Measurements from ENCODE around the gene PLB1.

Gene PLB1

DNA sequence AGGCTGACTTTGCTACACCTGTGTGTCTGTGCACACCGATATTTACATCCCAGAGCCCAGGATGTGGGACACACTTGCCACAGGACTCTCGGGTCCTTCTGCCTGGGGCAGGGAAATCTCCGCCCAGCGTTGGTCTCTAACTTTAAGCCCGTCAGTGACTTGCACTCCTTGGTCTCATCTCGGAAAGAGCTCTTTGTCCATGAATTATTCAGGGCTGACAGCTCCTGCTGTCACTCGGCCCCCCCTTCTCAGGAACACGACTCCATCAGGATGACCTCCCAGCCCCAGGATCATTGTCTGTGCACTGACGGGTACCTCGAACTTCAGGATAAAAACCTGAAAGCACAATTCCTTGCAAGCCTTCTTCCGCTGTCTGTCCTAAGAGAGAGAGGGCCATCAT, 26.6 kb downstream of the PLB1 start:
- Histone ChIP-seq H3K4me3 (ENCODE audit: low read length, poor library complexity, severe bottlenecking) (no peak overlapping the region), H3K36me3 (ENCODE audit: insufficient read depth, low read length) (no peaks in the 10 kb centered on the region), H2AFZ (ENCODE audit: low read length) (no peak overlapping the region), H3K79me2 (ENCODE audit: insufficient read depth, low read length) (no peaks in the 10 kb centered on the region), H3F3A (ENCODE audit: low read depth) (no peaks in the 10 kb centered on the region), H3K4me1 (ENCODE audit: insufficient read depth, low read length, poor library complexity, severe bottlenecking) (no peaks in the 10 kb centered on the region), H3K9ac (ENCODE audit: low read depth, low read length, poor library complexity, severe bottlenecking) (no peak overlapping the region), H3K27me3 (ENCODE audit: insufficient read depth, low read length, poor library complexity, severe bottlenecking) (peaks cover 3% of the 10 kb centered on the region), H4K20me1 (ENCODE audit: insufficient read depth, low read length, poor library complexity, severe bottlenecking) (no peaks in the 10 kb centered on the region), H3K4me2 (ENCODE audit: low read depth, low read length, poor library complexity, severe bottlenecking) (no peak overlapping the region), H3K9me2 (replicated peaks; ENCODE audit: low read depth, low read length) (no peaks in the 10 kb centered on the region), H3K9me3 (ENCODE audit: insufficient read depth, low read depth, low read length) (no peaks in the 10 kb centered on the region)
- TF ChIP-seq CTCF (conservative IDR thresholded peaks at IDR 0.05; ENCODE audit: low read length) (no peak), EZH2phosphoT487 (IDR thresholded peaks at IDR 0.05; ENCODE audit: borderline replicate concordance) (no peak)

- no peak for TF ChIP-seq EZH2phosphoT487 (IDR thresholded peaks at IDR 0.05; ENCODE audit: borderline replicate concordance)
- H3K4me3 ChIP-seq (ENCODE audit: low read length, poor library complexity, severe bottlenecking): no peak overlapping the region
- no peak overlapping the region for H3K9ac ChIP-seq (ENCODE audit: low read depth, low read length, poor library complexity, severe bottlenecking)
- H2AFZ ChIP-seq (ENCODE audit: low read length): no peak overlapping the region
- H3K27me3 ChIP-seq (ENCODE audit: insufficient read depth, low read length, poor library complexity, severe bottlenecking): peaks cover 3% of the 10 kb centered on the region
- no peaks in the 10 kb centered on the region for H3K9me3 ChIP-seq (ENCODE audit: insufficient read depth, low read depth, low read length)
- no peaks in the 10 kb centered on the region for H3K4me1 ChIP-seq (ENCODE audit: insufficient read depth, low read length, poor library complexity, severe bottlenecking)
- no peaks in the 10 kb centered on the region for H3K79me2 ChIP-seq (ENCODE audit: insufficient read depth, low read length)
- no peaks in the 10 kb centered on the region for H4K20me1 ChIP-seq (ENCODE audit: insufficient read depth, low read length, poor library complexity, severe bottlenecking)
- H3K9me2 ChIP-seq (replicated peaks; ENCODE audit: low read depth, low read length): no peaks in the 10 kb centered on the region
- no peaks in the 10 kb centered on the region for H3K36me3 ChIP-seq (ENCODE audit: insufficient read depth, low read length)
- no peaks in the 10 kb centered on the region for H3F3A ChIP-seq (ENCODE audit: low read depth)
- no peak overlapping the region for H3K4me2 ChIP-seq (ENCODE audit: low read depth, low read length, poor library complexity, severe bottlenecking)
These were observed 28.0 kb downstream of the PLB1 start for GRCh38 chr2:28523902-28524301.

DNA sequence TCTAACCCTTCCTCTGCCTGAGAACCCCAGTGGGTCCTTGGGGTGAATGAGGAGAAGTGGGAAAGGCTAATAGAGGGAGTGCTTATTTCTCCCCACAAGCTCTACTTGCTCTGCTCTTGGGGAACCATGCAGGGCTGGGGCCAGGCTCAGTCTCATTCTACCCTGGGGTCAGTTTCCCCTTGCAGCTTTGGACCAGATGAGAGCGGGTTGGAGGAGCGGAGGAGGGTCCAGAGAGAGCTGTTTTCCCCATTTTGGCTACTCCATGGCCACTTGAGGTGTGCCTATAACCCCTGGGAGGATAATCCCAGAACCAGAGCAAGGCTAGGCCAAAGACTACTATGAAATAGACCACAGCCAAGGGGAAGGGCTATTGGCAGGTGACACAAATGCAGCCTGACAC, 29.6 kb downstream of the PLB1 start:
- Histone ChIP-seq H3K4me2 (ENCODE audit: low read depth, low read length, poor library complexity, severe bottlenecking) (no peak overlapping the region), H3K27me3 (ENCODE audit: insufficient read depth, low read length, poor library complexity, severe bottlenecking) (peaks cover 3% of the 10 kb centered on the region), H3K9me3 (ENCODE audit: insufficient read depth, low read depth, low read length) (no peaks in the 10 kb centered on the region), H4K20me1 (ENCODE audit: insufficient read depth, low read length, poor library complexity, severe bottlenecking) (no peaks in the 10 kb centered on the region), H3K4me3 (ENCODE audit: low read length, poor library complexity, severe bottlenecking) (no peak overlapping the region), H3F3A (ENCODE audit: low read depth) (no peaks in the 10 kb centered on the region), H3K9ac (ENCODE audit: low read depth, low read length, poor library complexity, severe bottlenecking) (no peak overlapping the region), H3K79me2 (ENCODE audit: insufficient read depth, low read length) (no peaks in the 10 kb centered on the region), H2AFZ (ENCODE audit: low read length) (no peak overlapping the region), H3K36me3 (ENCODE audit: insufficient read depth, low read length) (no peaks in the 10 kb centered on the region), H3K9me2 (replicated peaks; ENCODE audit: low read depth, low read length) (no peaks in the 10 kb centered on the region), H3K4me1 (ENCODE audit: insufficient read depth, low read length, poor library complexity, severe bottlenecking) (no peaks in the 10 kb centered on the region)
- TF ChIP-seq CTCF (conservative IDR thresholded peaks at IDR 0.05; ENCODE audit: low read length): no peak
- TF ChIP-seq EZH2phosphoT487 (IDR thresholded peaks at IDR 0.05; ENCODE audit: borderline replicate concordance): no peak

DNA sequence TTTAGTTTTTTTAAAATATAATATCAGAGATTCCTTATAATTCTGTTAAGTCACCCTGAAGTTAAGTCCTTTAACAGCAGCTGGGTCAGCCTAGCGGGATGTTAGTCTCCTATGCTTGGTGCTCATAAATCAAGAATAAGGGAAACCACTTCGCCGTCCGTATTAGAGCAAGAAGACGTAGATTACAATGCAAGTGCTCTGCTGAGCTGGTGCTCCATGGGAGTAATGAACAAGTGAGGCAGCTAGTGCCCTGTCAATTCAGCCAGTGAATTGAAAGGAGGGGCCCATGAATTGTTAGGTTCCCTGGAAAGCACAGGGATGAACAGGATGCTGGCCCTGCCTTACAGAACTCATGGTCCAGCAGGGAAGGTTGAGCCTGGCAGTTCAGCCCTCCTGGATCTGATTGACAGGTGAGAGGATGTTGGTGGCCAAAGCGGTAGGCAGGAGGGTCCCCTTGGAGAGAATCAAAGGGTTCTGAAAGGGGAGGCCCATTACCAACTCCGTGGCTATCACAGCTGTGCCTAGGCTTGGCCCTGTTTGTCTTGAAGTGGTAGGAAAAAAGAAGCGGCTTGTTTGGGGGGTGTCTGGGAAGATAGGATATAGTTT, 30.8 kb downstream of the PLB1 start:
- no peak for TF ChIP-seq EZH2phosphoT487 (IDR thresholded peaks at IDR 0.05; ENCODE audit: borderline replicate concordance)
- no peak for TF ChIP-seq CTCF (conservative IDR thresholded peaks at IDR 0.05; ENCODE audit: low read length)
- Histone ChIP-seq H3K27me3 (ENCODE audit: insufficient read depth, low read length, poor library complexity, severe bottlenecking) (peaks cover 3% of the 10 kb centered on the region), H3K4me1 (ENCODE audit: insufficient read depth, low read length, poor library complexity, severe bottlenecking) (no peaks in the 10 kb centered on the region), H3K4me3 (ENCODE audit: low read length, poor library complexity, severe bottlenecking) (no peak overlapping the region), H3K9me2 (replicated peaks; ENCODE audit: low read depth, low read length) (no peaks in the 10 kb centered on the region), H3K4me2 (ENCODE audit: low read depth, low read length, poor library complexity, severe bottlenecking) (no peak overlapping the region), H3K9me3 (ENCODE audit: insufficient read depth, low read depth, low read length) (no peaks in the 10 kb centered on the region), H3F3A (ENCODE audit: low read depth) (no peaks in the 10 kb centered on the region), H3K79me2 (ENCODE audit: insufficient read depth, low read length) (no peaks in the 10 kb centered on the region), H3K36me3 (ENCODE audit: insufficient read depth, low read length) (no peaks in the 10 kb centered on the region), H4K20me1 (ENCODE audit: insufficient read depth, low read length, poor library complexity, severe bottlenecking) (no peaks in the 10 kb centered on the region), H2AFZ (ENCODE audit: low read length) (no peak overlapping the region), H3K9ac (ENCODE audit: low read depth, low read length, poor library complexity, severe bottlenecking) (no peak overlapping the region)
